22Rv1 (cell line): ENCODE measurements around the gene VAMP3.

Experiments
- ZFX ChIP-seq: fragments of 450-650 bp; IDR thresholded peaks from 2 replicates; pipeline ENCODE4 v1.6.1; 2017; ENCODE audit warnings: antibody characterized with exemption, borderline replicate concordance
- TF ChIP-seq, protein P1 (sequence below): fragments of 450-650 bp; IDR thresholded peaks from 2 replicates; pipeline ENCODE4 v1.5.1; 2017; ENCODE audit warnings: mild to moderate bottlenecking

GRCh38 chr1:7777591-7777990 lies 6.5 kb downstream of the VAMP3 start:
- TF ChIP-seq, protein P1, sequence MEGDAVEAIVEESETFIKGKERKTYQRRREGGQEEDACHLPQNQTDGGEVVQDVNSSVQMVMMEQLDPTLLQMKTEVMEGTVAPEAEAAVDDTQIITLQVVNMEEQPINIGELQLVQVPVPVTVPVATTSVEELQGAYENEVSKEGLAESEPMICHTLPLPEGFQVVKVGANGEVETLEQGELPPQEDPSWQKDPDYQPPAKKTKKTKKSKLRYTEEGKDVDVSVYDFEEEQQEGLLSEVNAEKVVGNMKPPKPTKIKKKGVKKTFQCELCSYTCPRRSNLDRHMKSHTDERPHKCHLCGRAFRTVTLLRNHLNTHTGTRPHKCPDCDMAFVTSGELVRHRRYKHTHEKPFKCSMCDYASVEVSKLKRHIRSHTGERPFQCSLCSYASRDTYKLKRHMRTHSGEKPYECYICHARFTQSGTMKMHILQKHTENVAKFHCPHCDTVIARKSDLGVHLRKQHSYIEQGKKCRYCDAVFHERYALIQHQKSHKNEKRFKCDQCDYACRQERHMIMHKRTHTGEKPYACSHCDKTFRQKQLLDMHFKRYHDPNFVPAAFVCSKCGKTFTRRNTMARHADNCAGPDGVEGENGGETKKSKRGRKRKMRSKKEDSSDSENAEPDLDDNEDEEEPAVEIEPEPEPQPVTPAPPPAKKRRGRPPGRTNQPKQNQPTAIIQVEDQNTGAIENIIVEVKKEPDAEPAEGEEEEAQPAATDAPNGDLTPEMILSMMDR, result no peak
- TF ChIP-seq ZFX, result no peak
